A549 (cell line): ENCODE results near the gene SIK2. TPM values are rescaled to one million over a fixed set of nuclear protein-coding genes. Genes with fewer than 3 reads are reported as not detected.

Experiments used
- ATAC-seq, 2 experiments: fragments of 200-7000 bp in 1 of 2; fragments of >200 bp in 1 of 2; cut with Nextera tagmentation in 1 of 2; cut with Tn5 transposase in 1 of 2; 3 replicates each; pipeline versions ENCODE4 v1.8.0 to v1.9.1; 2018 to 2020; ENCODE audit warnings: mild to moderate bottlenecking in 1 of 2, moderate library complexity in 1 of 2
- CTCF ChIA-PET: fragments of 300-600 bp; sonication (Branson Sonifier 250); formaldehyde crosslinking; extraction: SDS; loops from one replicate; lab custom pipeline; 2021; ENCODE audit warnings: antibody characterized with exemption, inconsistent platforms; lab: Yijun Ruan, JAX
- POLR2A ChIA-PET: fragments of 350-600 bp; formaldehyde crosslinking; extraction: SDS; loops from one replicate; lab custom pipeline; 2021; ENCODE audit warnings: antibody characterized with exemption, inconsistent platforms; lab: Yijun Ruan, JAX
- DNase-seq, 2 experiments: peaks; one replicate each; pipeline versions ENCODE4 v3.0.0 to v3.0.0-alpha.2; 2011 to 2016; ENCODE audit warnings: low read depth in 1 of 2, low spot score in 1 of 2
- FAIRE-seq: peaks from 2 replicates; lab custom pipeline; 2011; peaks lifted over from hg19 to GRCh38; lab: Jason Lieb, UNC
- H3K27ac ChIP-seq, 2 experiments: fragments of >200 bp; sonication (Bioruptor Twin); formaldehyde crosslinking; 3 replicates each; pipeline ENCODE4 v1.5.1; 2016 to 2017
- H3K4me1 ChIP-seq: fragments of >200 bp; sonication (Bioruptor Twin); formaldehyde crosslinking; 3 replicates; pipeline ENCODE4 v1.6.1; 2016
- H3K4me2 ChIP-seq: fragments of >200 bp; sonication (Bioruptor Twin); formaldehyde crosslinking; 3 replicates; pipeline ENCODE4 v1.6.1; 2016
- H3K4me3 ChIP-seq: fragments of >200 bp; sonication (Bioruptor Twin); formaldehyde crosslinking; 3 replicates; pipeline ENCODE4 v1.5.1; 2016
- H3K9me3 ChIP-seq: fragments of >200 bp; sonication (Bioruptor Twin); formaldehyde crosslinking; 3 replicates; pipeline ENCODE4 v1.6.1; 2016
- BCL3 ChIP-seq: fragments of >200 bp; sonication (Bioruptor Twin); formaldehyde crosslinking; IDR thresholded peaks from 3 replicates; pipeline ENCODE4 v1.6.1; 2016
- BHLHE40 ChIP-seq: IDR thresholded peaks from 2 replicates; pipeline ENCODE4 v1.6.1; 2012; ENCODE audit warnings: low read depth, low read length, inconsistent platforms
- CBX2 ChIP-seq: fragments of 200-600 bp; sonication (generic); IDR thresholded peaks from 2 replicates; pipeline ENCODE4 v1.6.1; 2016; ENCODE audit warnings: low read depth, mild to moderate bottlenecking, borderline replicate concordance
- CTCF ChIP-seq: fragments of >200 bp; sonication (Bioruptor Twin); formaldehyde crosslinking; IDR thresholded peaks from 3 replicates; pipeline ENCODE4 v1.5.1; 2016
- EHF ChIP-seq: fragments of 250-450 bp; sonication (Bioruptor Pico); IDR thresholded peaks from 2 replicates; pipeline ENCODE4 v1.5.0; 2020; ENCODE audit warnings: mild to moderate bottlenecking
- EHMT2 ChIP-seq: fragments of 200-600 bp; sonication (generic); IDR thresholded peaks from 2 replicates; pipeline ENCODE4 v1.6.1; 2016; ENCODE audit warnings: antibody characterized with exemption, low read depth, mild to moderate bottlenecking, moderate library complexity
- FOSB ChIP-seq: fragments of 250-450 bp; sonication (Bioruptor Pico); IDR thresholded peaks from 2 replicates; pipeline ENCODE4 v1.5.0; 2020; ENCODE audit warnings: mild to moderate bottlenecking, moderate library complexity
- HDAC2 ChIP-seq: fragments of 200-600 bp; sonication (generic); IDR thresholded peaks from 2 replicates; pipeline ENCODE4 v1.6.1; 2016
- HEYL ChIP-seq: fragments of 250-450 bp; sonication (Bioruptor Pico); IDR thresholded peaks from 2 replicates; pipeline ENCODE4 v1.8.0; 2021; ENCODE audit warnings: mild to moderate bottlenecking, moderate library complexity
- HOXB13 ChIP-seq: fragments of 250-450 bp; sonication (Bioruptor Pico); IDR thresholded peaks from 2 replicates; pipeline ENCODE4 v1.5.0; 2020; ENCODE audit warnings: low read depth, mild to moderate bottlenecking, moderate library complexity
- KDM5A ChIP-seq: fragments of 200-600 bp; sonication (generic); IDR thresholded peaks from 2 replicates; pipeline ENCODE4 v1.6.1; 2016; ENCODE audit warnings: antibody characterized with exemption, mild to moderate bottlenecking
- NR3C1 ChIP-seq: fragments of >200 bp; sonication (Bioruptor Twin); formaldehyde crosslinking; IDR thresholded peaks from 3 replicates; pipeline ENCODE4 v1.6.1; 2017
- PHF8 ChIP-seq: fragments of 200-600 bp; sonication (generic); IDR thresholded peaks from 2 replicates; pipeline ENCODE4 v1.6.1; 2016; ENCODE audit warnings: low read depth, mild to moderate bottlenecking, antibody characterized with exemption, moderate library complexity, borderline replicate concordance
- POLR2A ChIP-seq: IDR thresholded peaks from 2 replicates; pipeline ENCODE4 v1.6.1; 2012; ENCODE audit warnings: mild to moderate bottlenecking, low read length
- RAD21 ChIP-seq, 2 experiments: fragments of >200 bp in 1 of 2; sonication (Bioruptor Twin) in 1 of 2; formaldehyde crosslinking in 1 of 2; IDR thresholded peaks in 1 of 2; conservative IDR thresholded peaks in 1 of 2; 2 replicates in 1 of 2; 3 replicates in 1 of 2; pipeline ENCODE4 v1.6.1; 2012 to 2018; ENCODE audit warnings: inconsistent platforms in 1 of 2
- RFX5 ChIP-seq: fragments of 450-650 bp; IDR thresholded peaks from 2 replicates; pipeline ENCODE4 v1.7.1; 2014; ENCODE audit warnings: antibody characterized with exemption, mild to moderate bottlenecking, moderate library complexity
- WGBS: methylation state at CpG from one replicate; pipeline ENCODE4 v1.1.6; 2017; ENCODE audit errors: missing lambda C conversion rate; 5-methylcytosine and 5-hydroxymethylcytosine counted together
- polyA plus RNA-seq, 4 experiments: library from polyadenylated mRNA; depleted of rRNA in 3 of 4; stranded (reverse); fragments of >200 nt; fragmentation: RNase III in 1 of 4; extraction: RNeasy Plus Mini Kit Qiagen cat#74134 plus additional on column Dnase treatment in 1 of 4; gene quantifications; 2 replicates in 3 of 4; 3 replicates in 1 of 4; pipeline ENCODE4 v1.2.3, GENCODE V29; 2011 to 2017
- TF ChIP-seq, protein P1 (sequence below): IDR thresholded peaks from 2 replicates; pipeline ENCODE4 v1.6.1; 2012
- TF ChIP-seq, protein P2 (sequence below): fragments of 200-600 bp; sonication (generic); IDR thresholded peaks from 2 replicates; pipeline ENCODE4 v1.6.1; 2016; ENCODE audit warnings: antibody characterized with exemption, mild to moderate bottlenecking, moderate library complexity
- TF ChIP-seq, protein P3 (sequence below): fragments of 150-350 bp; IDR thresholded peaks from 2 replicates; pipeline ENCODE4 v1.6.1; 2014; ENCODE audit warnings: low read depth, mild to moderate bottlenecking, low read length

The SIK2 gene
- polyA plus RNA-seq, 2 of the 4 experiments (the other 2 are of a cell fraction): 4.5 to 9.0 TPM

- ChIA-PET CTCF (interaction anchor here (0.8 to 3.6 kb wide), 4 partner anchors 17 to 157 kb away, joined by 3 to 21 read pairs (median 4); no protein-coding TSS in a partner anchor), POLR2A (no interaction called here)
- WGBS: 95% methylated on average over 5 of the region's 5 CpGs
- H3K4me3 ChIP-seq: no peak overlapping the region
- no peak for ATAC-seq
- no peak for DNase-seq
- no peak for TF ChIP-seq RAD21 (conservative IDR thresholded peaks at IDR 0.05 in 1 of 2, IDR thresholded peaks at IDR 0.05 in 1 of 2)
- TF ChIP-seq, protein P1, sequence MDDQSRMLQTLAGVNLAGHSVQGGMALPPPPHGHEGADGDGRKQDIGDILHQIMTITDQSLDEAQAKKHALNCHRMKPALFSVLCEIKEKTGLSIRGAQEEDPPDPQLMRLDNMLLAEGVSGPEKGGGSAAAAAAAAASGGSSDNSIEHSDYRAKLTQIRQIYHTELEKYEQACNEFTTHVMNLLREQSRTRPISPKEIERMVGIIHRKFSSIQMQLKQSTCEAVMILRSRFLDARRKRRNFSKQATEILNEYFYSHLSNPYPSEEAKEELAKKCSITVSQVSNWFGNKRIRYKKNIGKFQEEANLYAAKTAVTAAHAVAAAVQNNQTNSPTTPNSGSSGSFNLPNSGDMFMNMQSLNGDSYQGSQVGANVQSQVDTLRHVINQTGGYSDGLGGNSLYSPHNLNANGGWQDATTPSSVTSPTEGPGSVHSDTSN: no peak
- TF ChIP-seq, protein P2, sequence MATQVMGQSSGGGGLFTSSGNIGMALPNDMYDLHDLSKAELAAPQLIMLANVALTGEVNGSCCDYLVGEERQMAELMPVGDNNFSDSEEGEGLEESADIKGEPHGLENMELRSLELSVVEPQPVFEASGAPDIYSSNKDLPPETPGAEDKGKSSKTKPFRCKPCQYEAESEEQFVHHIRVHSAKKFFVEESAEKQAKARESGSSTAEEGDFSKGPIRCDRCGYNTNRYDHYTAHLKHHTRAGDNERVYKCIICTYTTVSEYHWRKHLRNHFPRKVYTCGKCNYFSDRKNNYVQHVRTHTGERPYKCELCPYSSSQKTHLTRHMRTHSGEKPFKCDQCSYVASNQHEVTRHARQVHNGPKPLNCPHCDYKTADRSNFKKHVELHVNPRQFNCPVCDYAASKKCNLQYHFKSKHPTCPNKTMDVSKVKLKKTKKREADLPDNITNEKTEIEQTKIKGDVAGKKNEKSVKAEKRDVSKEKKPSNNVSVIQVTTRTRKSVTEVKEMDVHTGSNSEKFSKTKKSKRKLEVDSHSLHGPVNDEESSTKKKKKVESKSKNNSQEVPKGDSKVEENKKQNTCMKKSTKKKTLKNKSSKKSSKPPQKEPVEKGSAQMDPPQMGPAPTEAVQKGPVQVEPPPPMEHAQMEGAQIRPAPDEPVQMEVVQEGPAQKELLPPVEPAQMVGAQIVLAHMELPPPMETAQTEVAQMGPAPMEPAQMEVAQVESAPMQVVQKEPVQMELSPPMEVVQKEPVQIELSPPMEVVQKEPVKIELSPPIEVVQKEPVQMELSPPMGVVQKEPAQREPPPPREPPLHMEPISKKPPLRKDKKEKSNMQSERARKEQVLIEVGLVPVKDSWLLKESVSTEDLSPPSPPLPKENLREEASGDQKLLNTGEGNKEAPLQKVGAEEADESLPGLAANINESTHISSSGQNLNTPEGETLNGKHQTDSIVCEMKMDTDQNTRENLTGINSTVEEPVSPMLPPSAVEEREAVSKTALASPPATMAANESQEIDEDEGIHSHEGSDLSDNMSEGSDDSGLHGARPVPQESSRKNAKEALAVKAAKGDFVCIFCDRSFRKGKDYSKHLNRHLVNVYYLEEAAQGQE: no peak
- no peak for TF ChIP-seq HDAC2
- TF ChIP-seq KDM5A: no peak
- no peak for TF ChIP-seq FOSB (CRISPR knock-in tag)
- TF ChIP-seq RFX5: no peak
- TF ChIP-seq BHLHE40: no peak
- TF ChIP-seq POLR2A: no peak
- TF ChIP-seq, protein P3, sequence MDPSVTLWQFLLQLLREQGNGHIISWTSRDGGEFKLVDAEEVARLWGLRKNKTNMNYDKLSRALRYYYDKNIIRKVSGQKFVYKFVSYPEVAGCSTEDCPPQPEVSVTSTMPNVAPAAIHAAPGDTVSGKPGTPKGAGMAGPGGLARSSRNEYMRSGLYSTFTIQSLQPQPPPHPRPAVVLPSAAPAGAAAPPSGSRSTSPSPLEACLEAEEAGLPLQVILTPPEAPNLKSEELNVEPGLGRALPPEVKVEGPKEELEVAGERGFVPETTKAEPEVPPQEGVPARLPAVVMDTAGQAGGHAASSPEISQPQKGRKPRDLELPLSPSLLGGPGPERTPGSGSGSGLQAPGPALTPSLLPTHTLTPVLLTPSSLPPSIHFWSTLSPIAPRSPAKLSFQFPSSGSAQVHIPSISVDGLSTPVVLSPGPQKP: no peak
- TF ChIP-seq EHMT2: no peak
- TF ChIP-seq EHF (CRISPR knock-in tag): no peak
- H3K4me1 ChIP-seq: peaks cover 5% of the 10 kb centered on the region; the same call in 1 of the 3 replicates
- no peaks in the 10 kb centered on the region for H3K9me3 ChIP-seq
- FAIRE-seq: no peak
- no peak overlapping the region for H3K27ac ChIP-seq
- no peak overlapping the region for H3K4me2 ChIP-seq
These were observed 157.6 kb downstream of the SIK2 start for GRCh38 chr11:111759778-111760407.

GRCh38 chr11:111761036-111761435, 158.8 kb downstream of the SIK2 start:
- no peak overlapping the region for H3K27ac ChIP-seq
- ATAC-seq: no peak
- H3K4me3 ChIP-seq: no peak overlapping the region
- FAIRE-seq: no peak
- ChIA-PET POLR2A (no interaction called here), CTCF (interaction anchor here (0.6 to 3.6 kb wide), 3 partner anchors 16 to 157 kb away, joined by 3 to 21 read pairs (median 4); no protein-coding TSS in a partner anchor)
- TF ChIP-seq PHF8: no peak
- TF ChIP-seq CTCF: no peak
- TF ChIP-seq HEYL (CRISPR knock-in tag): no peak
- no peak for TF ChIP-seq HOXB13 (CRISPR knock-in tag)
- TF ChIP-seq BCL3: no peak
- no peak for TF ChIP-seq NR3C1
- TF ChIP-seq CBX2: no peak
- H3K4me2 ChIP-seq: no peak overlapping the region
- 93% methylated on average over 4 of the region's 4 CpGs for WGBS
- no peak for DNase-seq
- H3K9me3 ChIP-seq: no peaks in the 10 kb centered on the region
- H3K4me1 ChIP-seq: peaks cover 8% of the 10 kb centered on the region; the same call in 1 of the 3 replicates
